Subcutaneous adipose tissue (tissue), 4 donors: ENCODE results near the gene TNIP3. TPM values are rescaled to one million over a fixed set of nuclear protein-coding genes. Genes with fewer than 3 reads are reported as not detected.

ENCODE experiments used
- total RNA-seq, 4 donors: library from RNA; depleted of rRNA; stranded (reverse); fragments of >200 nt; gene quantifications; one replicate each; pipeline ENCODE4 v1.1.0, GENCODE V29; 2016
- TF ChIP-seq, protein P1 (sequence below): fragments of 450-650 bp; IDR thresholded peaks from one replicate; pipeline ENCODE4 v1.5.1; 2016; ENCODE audit warnings: low read depth, mild to moderate bottlenecking, control low read depth, antibody characterized with exemption, moderate library complexity

The TNIP3 gene
- total RNA-seq, 4 donors from 2014 or later = 0.34 TPM; not detected in 3

DNA sequence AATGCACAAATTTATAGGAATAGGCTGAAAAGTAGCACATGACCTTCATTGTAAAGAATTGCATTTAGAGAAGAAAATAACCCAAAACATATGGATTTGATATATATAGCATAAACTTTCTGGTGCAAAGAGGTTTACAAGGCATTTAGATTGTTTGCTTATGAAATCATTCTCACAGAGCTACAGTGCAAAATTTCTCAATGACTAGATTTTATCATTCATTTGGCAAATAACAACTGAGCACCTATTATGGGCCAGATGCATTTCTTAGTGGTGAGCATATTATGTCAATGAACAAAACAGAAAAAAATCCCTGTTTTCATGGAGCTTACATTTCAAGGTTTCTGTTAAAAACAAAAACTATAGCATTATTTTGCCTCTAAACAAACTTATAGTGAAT, 34.1 kb upstream of the TNIP3 start:
- TF ChIP-seq, protein P1, sequence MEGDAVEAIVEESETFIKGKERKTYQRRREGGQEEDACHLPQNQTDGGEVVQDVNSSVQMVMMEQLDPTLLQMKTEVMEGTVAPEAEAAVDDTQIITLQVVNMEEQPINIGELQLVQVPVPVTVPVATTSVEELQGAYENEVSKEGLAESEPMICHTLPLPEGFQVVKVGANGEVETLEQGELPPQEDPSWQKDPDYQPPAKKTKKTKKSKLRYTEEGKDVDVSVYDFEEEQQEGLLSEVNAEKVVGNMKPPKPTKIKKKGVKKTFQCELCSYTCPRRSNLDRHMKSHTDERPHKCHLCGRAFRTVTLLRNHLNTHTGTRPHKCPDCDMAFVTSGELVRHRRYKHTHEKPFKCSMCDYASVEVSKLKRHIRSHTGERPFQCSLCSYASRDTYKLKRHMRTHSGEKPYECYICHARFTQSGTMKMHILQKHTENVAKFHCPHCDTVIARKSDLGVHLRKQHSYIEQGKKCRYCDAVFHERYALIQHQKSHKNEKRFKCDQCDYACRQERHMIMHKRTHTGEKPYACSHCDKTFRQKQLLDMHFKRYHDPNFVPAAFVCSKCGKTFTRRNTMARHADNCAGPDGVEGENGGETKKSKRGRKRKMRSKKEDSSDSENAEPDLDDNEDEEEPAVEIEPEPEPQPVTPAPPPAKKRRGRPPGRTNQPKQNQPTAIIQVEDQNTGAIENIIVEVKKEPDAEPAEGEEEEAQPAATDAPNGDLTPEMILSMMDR = no peak

DNA sequence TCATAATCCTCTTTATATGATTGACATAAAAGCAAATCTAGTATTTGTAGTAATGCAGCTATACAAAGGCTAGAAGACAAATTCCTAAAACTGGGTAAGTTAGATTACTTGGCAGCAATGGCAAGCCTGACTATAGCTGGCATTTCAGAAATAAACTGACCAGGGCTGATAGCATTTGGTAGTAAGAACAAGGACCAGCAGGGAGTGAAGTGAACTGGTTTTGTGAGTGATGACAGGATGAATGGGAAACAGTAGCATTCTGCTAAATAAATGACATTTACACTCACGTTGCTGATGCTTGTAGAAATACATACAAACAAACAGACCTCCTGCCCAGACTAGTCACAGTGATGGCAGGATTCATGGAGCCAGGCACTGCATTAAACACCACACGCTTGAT, 31.5 kb upstream of the TNIP3 start:
- TF ChIP-seq, protein P1 = no peak

DNA sequence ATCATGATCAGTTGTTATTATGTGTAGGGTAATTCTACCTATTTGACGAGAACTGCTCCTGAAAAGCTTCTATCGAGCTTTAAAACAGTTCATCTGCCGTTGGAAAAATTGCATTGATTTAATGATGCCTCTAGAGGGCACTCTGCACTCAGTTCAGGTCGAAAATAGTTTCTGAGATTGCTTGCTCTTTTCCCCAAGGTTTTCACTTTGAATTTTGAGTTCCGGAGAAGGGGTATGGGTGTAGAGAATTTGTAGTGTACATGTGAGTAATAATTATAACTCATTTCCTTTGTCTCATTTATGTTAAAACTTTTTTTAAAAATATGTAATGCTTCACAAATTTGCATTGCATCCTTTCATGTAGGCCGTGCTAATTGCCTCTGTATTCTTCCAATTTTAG, 28.4 kb upstream of the TNIP3 start:
- TF ChIP-seq, protein P1 = no peak

DNA sequence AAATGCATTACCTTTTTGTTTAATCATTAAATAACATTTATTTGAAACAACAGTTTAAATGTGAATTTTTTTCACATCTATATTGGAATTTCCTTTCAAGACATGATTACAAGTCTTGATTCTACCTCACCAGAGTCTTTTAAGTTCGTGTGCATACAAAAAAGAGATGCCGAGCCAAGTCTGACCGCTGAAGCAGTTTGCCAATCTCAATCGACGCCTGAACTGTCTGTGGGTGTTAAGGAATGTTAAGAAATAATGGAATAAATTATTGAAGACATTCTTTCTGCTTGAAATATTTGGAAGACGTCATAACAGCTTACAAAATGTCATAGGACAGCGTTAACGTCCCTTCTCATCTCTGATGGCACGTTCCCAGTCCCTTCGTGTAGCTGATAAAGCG, 27.9 kb upstream of the TNIP3 start:
- TF ChIP-seq, protein P1 = no peak

DNA sequence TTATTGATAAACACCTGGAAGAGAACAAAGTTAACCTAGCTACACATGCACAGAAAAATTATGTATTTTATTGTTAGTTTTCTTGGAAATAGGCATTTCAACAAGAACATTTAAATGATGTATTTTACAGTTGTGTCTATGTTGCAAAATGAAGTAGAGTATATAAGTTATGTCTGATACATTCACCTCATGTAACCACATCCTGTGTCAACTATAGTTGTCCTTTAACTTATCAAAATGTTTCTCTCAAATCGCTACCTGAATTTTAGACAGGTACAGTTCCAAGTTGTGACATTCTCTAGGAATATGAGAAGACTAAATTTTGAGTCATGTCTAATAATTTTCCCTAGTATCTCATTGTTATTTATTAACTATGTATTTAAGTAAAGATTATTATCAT, 27.2 kb upstream of the TNIP3 start:
- TF ChIP-seq, protein P1 = no peak

DNA sequence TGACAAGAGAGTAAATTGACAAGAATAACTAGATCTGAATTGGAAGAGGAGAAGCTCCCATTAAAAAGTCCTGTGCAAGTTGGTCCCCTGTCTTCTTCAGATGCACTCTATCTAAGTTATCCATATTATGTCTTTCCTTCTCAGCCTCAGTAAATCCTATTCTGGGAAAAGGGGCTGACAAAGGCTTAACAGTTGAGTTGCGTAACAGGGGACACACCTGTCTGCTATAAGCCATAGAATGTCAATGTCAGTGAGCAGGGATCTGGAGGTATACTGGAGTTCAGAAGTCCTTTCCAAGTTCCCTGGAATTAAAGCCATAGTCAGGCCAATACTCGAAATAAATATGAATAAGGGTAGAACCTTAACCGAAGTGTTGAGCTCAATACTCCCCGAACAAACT, 26.3 kb upstream of the TNIP3 start:
- TF ChIP-seq, protein P1 = no peak

DNA sequence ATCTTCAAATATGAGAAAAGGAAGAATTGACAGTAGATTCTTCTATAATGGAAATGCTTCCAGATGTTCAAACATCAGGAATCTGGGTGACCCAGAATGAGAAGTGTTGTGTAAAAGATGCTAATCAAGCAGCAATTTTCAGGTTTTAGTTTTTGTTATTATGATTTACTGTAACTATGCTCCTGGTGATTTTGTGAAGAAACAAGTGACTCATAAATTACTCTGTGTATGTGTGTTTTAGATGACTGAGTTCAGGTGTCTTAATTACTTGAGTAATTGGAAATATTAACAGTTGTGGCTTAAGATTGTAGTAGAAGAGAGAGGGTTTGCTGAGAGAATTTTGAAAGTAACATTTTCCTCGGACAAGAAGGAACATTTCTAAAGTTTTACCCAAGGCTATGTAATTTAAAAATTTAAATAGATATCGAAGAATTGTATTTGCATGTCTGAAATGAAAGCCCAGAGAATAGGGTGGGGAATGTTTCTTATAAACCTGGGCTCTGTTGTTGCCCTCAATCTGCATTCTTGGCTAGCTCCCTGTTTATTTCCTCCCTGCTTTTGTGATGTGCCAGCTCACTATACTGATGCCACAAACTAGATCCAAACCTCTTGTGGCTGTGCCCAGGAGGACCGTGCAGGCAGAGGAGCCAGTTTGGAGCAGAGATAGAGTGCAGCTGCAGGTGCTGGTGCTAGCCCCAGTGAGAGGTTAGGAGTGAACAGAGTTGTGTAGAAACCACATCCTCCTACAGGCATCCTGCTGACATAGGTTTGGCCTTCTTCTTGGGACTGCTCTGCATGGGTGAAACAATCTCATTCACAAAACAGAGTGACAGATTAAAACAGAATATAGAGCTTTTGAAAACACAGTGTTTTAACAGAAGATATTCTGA, 25.4 kb upstream of the TNIP3 start:
- TF ChIP-seq, protein P1 = no peak
